ENCODE measurements around the gene GINS2.

GINS2 gene

DNA sequence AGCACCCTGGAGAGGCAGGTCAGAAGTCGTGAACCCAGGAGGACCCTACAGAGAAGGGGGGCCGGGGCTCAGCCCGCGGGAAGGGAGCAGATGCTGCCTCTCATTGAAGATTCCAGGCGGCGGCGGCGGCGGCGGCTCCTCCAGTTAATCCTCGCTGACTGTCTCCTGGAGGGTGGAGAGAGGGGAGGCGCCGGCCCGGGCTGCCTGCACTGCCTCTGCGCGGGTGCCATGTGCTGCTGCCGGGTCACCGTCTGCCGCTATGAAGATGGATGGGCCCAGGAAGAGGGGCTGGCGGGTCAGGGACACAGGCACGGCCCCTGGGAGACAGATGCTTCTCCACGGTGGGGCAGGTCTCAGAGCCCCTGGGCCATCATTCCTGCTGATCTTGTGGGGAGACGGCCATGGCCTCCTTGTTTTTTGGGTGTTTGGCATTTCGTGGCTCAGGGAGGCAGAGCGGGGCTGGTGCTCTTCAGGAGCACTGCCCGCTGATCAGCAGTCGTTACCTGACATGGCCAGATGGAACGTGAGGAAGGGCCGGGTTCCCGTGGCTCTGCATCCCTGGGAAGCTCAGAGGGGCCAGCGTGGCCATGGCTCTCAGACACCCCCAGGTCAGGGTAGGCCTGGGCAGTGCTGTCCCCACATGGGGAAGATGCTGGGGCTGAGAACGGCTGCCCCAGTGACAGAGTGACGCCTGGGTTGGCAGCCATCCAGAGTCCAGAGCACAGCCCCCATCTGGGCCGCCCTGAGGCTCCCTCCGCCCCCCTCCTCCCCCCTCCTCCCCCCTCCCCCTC is 36.1 kb downstream of the GINS2 start:
- no peak for DNase-seq

DNA sequence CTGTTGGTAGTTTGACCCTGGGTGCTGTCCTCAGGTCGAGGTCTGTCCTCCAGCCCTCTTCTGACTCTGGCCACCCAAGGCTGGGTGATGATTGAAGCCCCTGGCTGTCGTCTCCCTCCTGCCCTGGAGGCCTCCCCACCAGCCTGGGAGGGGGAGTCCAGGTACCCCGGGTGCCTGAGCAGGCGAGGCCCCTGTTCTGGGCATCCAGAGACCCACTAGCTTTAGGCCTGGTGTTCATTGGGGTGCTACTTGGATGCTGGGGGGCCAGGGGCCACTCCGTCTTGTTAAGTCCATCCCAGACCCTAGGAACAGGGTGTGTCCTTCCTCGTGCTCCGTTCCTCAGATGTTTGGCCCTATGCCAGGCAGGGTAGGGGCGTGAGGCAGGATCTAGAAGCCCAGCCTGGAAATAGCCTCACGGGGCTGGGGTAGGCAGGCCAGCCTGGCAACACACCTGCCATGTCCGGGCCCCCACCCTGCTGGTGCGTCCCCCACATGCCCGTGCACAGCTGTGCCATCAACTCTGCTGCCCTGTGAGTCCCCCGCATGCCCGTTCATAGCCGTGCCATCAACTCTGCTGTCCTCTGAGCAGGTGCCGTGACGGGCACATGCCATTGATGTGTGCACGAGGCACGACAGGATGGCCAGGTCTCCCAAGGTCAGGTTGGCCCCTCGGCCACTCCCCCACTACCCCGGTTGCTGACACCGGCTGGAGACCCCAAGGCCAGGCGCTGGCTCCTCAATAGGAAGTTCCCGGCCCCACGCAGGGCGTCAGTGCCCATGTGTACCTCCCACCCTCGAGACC is 36.9 kb downstream of the GINS2 start:
- no peak for DNase-seq

DNA sequence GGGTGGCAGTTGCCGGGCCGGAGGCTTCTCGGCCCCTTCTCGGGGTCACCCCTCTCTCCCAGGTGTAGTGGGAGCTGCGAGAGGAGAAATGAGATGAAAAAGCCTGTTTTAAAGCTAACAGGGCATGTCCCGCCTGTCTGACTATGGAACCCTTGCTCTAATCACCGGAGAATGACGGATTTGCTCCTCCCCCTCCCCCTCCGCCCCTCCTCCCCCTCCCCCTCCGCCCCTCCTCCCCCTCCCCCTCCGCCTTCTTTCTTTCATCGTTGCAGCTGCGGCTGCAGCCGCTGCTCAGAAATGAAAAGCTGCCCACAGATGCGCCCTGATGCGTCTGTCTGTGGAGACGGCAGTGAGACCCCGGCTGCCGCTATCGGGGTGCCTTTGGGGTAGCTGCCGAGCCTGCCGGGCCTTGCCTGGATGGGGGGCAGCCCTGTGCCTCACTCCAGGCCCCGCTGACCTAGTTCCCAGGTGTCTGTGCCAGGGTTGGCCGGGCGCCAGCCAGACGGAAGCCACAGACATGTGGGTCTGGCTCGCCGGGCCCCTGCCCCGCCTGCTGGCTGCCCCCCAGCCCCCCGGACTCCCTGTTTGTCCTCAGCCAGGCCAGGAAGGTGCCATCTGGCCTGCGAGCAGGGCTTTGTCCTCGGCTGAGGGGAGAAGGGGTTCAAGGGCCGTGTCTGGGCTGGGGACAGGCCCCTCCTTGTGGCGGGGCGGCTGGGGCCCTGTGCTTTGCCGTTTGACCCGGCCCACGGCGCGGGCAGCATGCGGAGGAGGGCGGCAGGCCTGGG is 37.7 kb downstream of the GINS2 start:
- no peak for DNase-seq

DNA sequence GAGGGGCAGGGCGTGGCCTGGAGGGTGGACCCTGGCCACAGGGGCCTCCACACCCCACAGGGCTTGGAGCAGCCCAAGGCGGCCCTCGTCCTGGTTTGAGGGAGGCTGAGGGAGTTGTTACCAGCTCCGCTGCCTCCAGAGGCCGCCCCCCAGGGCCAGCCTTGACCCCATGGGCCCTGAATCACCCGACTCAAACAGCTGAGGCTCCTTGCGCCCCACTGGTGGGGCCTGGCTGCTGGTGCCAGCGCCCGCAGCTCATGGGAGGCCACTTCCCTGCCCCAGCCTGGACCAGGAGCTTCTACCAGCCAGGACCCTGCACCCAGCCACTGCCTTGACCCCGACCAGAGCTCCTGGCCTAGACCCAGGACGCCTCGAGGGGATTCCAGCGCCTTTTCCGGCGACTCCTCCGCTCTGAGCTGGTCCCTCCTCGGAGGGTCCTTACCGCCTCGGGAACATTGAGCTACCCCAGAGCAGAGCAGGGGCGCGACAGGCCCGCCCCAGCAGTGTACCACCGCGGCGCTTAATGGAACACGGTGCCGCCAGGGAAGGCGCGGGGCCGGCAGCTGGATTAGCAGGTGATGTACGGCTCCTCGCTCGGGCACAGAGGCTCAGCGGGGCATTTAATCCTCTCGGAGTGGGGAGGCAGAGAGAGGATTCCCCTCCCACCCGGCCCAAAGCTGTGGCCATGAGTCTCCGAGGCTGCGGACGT is 38.5 kb downstream of the GINS2 start:
- DNase-seq: no peak

DNA sequence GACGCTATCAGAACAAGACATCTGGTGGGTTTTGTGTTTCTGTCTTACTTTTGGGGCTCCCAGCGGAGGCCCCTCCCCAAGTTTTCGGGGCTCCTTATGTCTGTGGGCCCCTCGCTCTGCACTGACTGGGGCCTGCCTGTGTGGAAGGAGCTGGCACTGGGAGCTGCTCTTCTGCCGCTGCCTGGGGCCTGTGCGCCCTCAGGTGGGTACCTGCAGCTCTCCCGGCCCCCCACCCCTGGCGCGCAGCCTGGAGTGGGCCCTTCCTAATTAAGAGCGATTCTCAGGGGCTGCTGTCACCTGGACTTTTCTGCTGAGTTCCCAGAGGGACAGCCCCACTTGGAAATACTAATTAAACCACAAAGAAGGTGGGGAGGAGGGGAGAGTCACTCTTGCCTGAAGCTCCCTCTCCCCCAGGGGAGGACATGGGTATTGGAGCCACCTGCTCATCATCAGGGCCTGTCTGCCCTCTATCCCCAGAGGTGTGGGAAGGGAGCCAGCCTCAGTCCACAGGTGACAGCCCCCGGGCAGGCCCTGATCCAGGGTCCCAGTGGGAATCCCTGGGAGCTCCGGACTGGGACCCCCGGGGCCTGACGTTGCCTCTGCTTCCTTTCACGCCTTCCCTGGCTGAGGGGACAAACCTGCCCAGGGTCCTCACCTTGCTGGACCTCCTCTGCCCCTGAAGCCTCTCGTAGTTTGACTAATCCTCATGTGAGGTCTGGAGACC is 39.2 kb downstream of the GINS2 start:
- DNase-seq: no peak

DNA sequence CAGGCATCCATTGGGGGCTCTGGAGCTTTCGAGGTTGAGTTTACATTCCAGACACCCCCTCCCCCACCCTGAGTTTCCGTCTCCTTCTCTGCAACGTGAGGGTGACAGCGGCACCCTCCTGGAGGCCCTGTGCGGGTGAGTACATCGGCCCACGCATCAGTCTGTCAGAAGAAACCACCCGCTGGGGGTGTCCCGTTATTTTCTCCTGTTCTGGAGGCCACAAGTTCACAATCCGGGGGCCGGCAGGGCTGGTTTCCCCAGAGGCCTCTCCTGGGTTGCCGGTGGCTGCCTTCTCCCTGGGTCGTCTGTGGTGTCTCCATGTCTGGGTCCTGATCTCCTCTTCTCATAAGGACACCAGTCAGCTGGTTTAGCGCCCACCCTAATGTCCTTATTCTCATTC is 39.9 kb downstream of the GINS2 start:
- DNase-seq: no peak

DNA sequence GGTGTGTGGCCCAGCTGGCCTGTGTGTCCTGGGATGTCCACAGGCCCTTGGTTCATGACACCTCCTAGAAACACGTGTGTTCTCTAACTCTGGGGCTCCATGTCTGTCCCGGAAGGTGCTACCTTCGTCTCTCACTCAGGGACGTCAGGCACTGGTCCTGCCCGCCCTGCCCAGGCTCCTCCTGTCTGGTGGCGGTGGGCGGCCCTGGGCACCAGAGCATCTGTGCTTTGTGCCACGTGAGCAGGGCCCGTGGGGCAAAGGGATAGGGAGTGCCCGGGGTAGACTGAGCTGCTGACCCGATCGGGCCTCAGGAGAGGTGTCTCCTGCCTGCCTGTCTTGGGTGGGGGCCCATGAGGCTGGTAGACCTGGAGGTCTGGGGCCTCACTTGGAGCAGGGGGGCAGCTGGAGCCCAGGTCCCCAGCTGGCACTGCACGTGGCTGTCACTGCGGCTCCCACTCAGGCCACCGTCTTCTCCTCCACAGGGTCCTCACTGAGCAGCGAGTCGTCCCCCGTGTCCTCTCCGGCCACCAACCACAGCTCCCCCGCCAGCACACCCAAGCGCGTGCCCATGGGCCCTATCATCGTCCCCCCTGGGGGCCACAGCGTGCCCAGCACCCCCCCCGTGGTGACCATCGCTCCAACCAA is 40.6 kb downstream of the GINS2 start:
- no peak for DNase-seq

DNA sequence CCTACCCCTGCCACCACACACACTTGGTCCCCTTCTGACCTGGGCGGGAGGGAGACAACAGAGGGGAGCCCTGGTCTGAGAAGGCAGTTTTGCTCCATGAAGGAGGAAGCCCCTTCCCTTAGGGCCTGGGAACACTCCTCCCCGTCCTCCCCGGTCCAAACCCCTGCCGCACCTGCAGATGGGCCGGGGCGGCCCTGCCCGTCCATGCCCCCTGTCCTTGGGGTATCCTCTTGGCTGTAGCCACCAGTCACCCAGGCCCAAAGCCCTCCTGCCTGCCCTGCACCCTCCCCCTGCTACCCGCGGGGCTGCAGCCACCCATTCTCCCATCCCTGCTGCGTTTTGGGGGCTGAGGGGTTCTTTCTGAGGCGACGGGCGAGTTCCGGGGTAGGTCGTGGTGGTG is 41.8 kb downstream of the GINS2 start:
- DNase-seq: no peak

DNA sequence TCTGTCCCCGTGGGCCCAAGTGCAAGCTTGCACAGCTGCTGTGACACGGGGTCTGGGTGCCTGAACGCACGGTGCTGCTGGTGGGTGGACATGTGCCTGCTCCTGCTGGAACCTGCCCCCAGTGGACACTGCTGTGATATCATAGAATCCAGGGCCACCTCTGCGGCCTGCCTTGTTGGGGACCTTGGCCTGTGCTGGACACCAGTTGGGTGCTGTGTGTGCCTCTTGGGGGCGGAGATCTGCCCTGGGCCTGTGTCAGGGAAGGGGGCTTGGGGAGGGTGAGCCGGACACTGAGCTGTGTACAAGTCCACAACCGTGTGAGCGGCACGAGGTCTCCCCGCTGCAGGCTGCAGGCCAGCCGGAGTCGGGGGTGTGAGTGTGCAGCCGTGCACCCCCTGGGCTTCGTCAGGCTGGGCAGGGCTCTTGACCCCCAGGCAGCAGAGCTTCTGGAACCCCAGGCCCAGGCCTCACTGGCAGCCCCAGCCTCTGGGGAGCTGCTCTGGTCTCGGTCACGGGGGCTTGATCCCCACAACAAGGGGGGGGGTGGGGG is 42.3 kb downstream of the GINS2 start:
- DNase-seq: no peak

DNA sequence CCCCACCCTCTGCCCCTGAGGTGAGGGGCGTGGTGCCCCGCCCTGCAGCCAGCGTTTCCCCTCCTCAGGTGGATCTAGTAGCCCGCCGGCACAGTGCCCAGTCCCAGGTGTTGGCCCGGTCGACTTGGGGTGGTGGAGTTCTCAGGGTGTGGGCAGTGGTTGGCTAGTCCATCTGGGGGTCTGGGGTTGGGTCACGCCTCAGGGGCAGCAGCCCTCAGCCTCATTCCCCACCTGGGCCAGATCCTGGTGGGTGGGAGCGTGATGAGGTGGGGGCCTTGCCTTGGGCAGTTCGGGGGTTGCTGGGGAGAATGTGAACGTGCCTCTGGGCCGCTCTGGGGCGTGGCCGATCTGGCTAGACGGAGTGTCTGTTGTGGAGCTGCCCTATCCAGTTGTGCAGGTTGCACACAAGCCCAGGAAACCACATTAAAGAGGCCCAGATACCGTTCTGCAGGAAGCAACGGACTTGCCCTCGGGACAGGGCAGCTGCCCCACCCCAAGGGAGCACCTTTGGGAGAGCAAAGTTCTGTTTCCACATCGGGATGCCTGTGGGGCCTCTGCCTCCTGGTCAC is 43.6 kb downstream of the GINS2 start:
- DNase-seq: no peak

DNA sequence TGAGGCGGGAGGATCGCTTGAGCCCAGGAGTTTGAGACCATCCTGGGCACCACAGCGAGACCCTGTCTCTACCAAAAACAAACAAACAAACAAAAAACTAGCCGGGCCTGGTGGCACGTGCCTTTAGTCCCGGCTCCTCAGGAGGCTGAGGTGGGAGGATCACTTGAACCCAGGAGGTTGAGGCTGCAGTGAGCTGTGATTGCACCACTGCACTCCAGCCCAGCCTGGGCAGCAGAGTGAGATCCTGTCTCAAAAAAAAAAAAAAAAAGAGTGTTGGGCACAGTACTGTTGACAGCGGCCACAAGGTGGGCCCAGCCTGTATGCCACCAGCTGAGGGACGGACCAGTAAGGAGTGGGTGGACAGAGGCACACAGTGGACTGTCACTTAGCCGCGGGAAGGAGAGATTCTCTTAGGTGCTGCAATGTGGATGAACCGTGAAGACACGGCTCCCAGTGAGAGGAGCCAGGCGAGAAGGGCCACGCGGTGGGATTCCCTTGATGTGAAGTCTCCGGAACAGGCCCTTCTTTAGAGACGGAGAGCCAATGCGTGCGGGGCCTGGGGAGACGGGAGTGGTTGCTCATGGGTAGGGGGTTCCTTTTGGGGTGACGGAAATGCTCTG is 44.6 kb downstream of the GINS2 start:
- no peak for DNase-seq

DNA sequence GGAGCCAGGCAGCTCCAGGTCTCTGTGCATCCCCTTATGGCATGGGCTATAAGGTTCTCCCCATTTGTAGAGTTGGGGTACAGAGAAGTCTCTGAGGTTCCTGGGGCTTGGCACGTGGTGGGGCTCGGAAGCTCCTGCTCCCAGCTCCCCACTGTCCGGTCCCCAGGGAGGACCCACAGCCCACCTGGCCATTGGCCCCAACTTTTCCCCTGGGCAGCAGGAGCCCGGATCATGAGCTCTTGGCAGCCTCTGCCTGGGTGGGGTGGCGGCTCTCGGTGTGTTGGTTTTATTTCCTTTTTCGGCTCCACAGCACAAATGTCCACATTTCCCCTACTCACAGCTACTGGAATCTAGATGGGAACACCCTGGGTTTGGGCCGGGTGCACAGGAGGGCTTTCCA is 45.1 kb downstream of the GINS2 start:
- no peak for DNase-seq

DNA sequence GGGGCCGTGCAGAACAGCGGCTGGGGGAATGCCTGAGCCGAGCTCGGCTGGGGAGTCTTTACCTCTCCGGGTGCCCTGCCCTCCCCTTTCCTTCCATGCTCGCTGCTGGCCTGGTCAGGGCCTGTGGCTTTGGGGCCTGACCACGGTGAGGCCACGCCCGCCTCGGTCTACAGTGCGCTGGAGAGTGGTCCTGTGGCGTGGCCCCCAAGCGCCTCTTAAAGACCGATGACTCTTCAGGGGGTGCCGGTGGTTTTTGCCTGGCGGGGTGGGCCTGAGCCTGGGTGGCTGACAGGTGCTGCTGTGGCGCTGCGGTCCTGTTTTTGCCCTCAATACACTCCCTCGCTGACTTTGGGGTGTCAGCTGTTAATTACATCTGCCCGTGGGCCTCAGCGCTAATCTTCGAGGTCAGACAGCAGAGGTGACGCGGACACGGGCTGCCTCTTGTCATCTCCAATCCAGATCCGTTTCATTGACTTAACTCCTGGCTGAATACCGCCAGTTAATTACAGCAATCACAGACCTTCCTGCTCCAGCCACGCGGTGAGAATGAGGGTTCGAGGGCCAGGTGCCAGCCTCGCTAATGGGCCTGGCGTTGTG is 45.9 kb downstream of the GINS2 start:
- DNase-seq: no peak

DNA sequence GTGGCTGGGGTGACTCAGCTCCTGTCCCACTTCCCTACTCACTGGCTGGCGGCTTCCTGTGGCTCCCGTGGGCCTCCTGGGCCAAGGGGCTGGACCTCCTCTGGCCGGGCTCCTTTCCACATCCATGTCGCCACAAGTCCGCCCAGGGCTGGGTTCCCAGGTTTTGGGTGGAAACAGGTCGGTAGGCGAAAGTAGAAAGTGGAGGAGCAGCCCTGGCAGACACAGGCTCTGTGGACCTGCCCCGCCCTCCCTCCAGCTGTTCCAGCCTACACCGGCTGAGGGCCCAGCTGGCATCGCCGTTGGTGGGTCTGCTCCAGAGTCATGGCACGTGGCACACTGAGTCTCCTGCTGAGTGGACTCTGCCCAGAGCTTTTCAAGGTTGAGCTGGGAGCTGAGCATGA is 47.0 kb downstream of the GINS2 start:
- no peak for DNase-seq

DNA sequence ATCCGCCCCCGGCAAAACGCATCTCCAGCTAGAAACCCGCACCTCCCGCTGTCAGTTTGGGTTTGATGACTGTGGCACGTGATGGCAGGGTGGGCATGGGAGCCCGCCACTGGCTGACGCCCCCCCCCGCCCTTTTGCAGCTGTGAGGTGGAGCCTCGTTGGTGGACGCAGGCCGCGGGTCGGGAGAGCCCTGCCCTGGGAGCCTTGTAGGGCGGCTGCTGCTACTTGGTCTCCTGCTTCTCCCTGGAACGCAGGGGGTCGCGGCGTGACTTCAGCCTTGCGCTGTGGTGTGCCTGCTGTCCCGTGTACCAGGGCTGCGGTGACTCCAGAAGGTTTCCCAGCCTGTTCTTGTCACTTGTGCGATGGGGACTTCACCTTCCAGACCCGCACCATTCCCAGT is 47.4 kb downstream of the GINS2 start:
- no peak for DNase-seq

DNA sequence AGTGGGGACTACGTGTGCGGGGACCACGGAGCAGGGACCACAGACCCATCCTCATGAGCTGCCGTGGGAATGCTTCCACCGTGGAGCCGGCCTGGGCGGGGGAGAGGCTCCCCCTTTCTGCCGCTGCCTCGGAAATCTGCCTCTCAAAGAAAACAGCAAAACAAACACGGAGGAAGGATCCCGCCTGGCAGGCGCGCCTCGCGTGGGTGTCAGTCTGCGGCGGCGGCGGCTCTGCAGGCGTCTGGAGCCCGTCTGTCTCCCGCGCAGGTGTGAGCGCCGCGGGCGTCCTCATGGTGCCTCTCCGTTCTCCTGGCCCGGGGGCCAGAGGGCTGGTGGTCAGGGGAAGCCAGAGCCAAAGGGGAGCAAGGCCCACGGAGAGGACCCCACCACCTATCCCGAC is 48.2 kb downstream of the GINS2 start:
- no peak for DNase-seq

DNA sequence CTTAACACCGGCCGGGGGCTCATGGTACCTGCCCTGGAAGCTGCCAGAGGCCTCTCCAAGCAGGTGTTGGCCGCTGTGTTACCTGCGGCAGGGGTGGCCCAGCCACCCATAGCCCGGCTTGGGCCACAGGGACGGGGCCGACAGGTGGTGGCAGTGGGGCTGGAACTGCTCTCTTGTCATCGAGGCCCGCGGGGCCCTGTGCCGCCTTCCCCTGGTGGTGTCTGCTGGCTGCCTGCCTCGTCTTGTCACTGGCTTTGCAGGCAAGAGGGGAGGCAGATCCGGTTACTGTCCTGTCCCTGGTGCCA is 48.5 kb downstream of the GINS2 start:
- DNase-seq: no peak

DNA sequence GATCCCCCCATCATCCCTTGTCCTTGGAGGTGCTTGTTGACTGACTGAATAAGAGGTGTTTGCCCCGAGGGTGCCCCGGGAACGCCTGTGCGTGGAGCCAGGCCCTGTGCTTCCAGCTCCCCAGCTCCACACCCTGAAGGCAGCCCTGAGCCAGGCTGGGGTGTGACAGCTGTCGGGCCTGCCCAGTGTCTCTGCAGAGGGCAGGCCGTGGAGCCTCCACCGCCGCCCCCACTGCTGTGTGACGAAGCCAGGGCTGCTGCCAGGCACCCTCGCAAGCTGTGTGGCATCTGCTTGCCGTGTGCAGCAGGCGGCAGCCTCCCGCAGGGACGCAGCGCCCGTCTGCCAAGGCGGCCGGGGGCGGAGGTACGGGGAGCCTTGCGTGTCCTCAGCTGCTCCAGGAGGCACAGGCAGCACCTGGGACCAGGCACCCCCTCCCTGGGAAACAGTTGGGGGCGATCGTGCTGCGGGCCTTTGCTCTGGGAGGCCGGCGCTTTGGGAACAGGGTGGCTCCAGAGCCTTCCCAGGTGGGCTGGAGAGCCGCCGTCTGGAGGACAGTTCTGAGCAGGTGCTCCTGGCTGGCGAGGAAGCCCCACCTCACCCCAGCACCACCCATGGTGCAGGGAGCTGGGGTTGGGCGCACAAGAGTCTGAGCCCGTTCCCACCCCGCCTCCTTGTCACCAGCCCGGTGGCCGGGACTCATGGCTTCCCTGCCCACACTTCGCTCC is 49.1 kb downstream of the GINS2 start:
- no peak for DNase-seq

DNA sequence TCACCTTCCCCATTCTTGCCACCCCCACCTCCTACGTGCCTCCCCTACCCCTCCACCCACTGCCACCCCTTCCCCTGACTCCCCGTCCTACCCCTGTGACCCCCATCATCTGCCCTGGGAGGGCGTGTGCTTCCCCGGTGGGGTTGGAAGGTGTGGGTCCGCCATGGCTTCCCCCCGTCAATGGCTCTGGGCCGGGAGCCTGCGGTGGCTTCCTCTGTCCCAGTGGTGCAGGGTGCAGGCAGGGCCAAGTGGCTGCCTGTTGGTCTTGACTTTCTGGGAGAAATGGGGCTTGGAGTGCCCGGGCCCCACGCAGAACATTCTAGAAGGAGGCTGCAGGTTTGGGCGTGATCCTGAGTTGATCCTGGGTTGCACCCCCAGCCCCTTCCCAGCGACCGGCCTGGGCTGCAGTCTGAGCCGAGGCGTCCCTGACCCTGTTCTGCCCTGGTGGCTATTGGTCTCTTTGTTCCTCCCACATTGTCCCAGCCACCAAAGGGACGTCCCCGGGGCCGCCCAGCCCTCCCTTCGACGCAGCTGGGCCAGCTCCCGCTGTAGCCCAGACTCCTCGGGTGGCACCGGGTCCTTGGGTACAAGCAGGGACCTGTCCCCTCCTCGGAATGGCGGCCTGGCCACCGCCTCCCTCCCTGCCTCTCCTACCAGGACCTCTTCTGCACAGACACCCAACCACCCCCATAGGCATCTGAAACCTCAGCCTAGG is 49.9 kb downstream of the GINS2 start:
- DNase-seq: no peak

All from GOT3 (cell line).